ENCODE data around the gene MRPL4. TPM values are rescaled to one million over a fixed set of nuclear protein-coding genes. Genes with fewer than 3 reads are reported as not detected.

MRPL4 gene

Small RNA genes within 50 kb of the gene (small RNA-seq; reads per million reads assigned to genes)
- gene AC011511.1: not detected
- gene MIR4322: not detected

Data from skeletal muscle satellite cell (primary cell).